ENCODE results near the gene ARID3A.

- TF ChIP-seq POLR2A (IDR thresholded peaks at IDR 0.05; ENCODE audit: low read length): no peak
- TF ChIP-seq GATA1 (IDR thresholded peaks at IDR 0.05; ENCODE audit: low read depth, low read length): no peak
These were observed 35.0 kb upstream of the ARID3A start for GRCh38 chr19:890831-891230.

Data from erythroblast (primary cell).